ENCODE data around the gene STAC3.

Gene STAC3

DNA sequence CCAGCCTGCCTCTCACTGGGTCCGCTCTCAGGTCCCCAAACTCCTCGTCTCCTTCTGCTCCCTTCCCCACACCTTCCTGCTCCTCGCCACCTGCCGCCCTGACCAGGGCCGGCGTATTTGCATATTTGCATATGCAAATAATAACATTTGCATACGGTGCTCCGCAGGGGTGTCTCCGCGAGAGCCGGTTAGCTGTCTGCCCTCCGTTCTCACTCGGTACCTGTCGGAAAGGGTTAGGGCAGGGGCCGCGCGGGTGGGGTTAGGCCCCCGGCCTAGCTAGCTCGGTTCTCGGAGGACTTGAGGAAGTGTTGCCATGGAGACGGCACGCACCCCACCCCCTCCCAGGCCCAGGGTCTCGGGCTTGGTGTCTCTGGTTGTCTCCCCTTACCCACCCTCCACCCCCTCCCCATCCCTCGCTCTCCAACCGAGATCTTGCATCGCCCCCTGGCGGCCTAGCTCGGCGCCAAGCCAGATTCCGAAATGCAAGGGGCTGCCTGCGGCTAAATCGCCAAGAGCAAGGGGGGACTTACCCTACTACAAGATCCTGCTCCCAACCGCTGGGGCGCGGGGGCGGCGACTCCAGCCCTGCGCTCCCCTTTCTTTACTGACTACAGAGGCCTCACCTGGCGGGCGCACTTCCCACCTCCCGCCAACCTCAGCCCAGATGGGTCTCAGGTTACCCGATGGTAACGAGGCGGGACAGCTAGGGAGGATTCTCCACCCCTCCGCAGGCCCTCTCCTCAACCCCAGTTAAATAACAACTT lies 8.1 kb downstream of the STAC3 start:
- Histone ChIP-seq H3K9me3 (ENCODE audit: control insufficient read depth, insufficient read depth, low read length) (no peaks in the 10 kb centered on the region), H3K36me3 (ENCODE audit: insufficient read depth, low read length) (no peaks in the 10 kb centered on the region), H3K9ac (ENCODE audit: low read depth, low read length) (peak overlapping the region; percentile 62; the same call in 1 of the 2 replicates), H3K4me1 (ENCODE audit: insufficient read depth, low read length) (peaks cover 25% of the 10 kb centered on the region; the same call in 1 of the 2 replicates)

DNA sequence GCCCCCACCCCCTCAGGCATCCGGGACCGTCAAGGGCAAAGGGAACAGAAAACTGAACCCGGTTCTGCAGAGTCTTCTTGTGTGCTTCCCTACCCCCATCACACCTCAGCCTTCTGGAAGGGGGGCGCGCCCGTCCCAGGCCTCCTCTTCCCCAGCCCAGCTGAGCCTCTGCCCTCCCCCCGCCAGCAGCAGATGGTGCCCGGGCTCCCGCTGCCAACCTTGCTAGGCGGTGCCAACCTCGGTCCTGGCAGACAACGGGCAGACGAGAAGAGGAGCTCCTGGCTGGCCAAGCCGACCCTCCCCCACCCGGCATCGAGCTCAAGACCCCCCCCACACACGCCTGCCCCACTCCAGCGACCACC lies 8.7 kb downstream of the STAC3 start:
- Histone ChIP-seq H3K36me3 (ENCODE audit: insufficient read depth, low read length) (no peaks in the 10 kb centered on the region), H3K9me3 (ENCODE audit: control insufficient read depth, insufficient read depth, low read length) (no peaks in the 10 kb centered on the region), H3K9ac (ENCODE audit: low read depth, low read length) (no peak overlapping the region), H3K4me1 (ENCODE audit: insufficient read depth, low read length) (peaks cover 30% of the 10 kb centered on the region)

DNA sequence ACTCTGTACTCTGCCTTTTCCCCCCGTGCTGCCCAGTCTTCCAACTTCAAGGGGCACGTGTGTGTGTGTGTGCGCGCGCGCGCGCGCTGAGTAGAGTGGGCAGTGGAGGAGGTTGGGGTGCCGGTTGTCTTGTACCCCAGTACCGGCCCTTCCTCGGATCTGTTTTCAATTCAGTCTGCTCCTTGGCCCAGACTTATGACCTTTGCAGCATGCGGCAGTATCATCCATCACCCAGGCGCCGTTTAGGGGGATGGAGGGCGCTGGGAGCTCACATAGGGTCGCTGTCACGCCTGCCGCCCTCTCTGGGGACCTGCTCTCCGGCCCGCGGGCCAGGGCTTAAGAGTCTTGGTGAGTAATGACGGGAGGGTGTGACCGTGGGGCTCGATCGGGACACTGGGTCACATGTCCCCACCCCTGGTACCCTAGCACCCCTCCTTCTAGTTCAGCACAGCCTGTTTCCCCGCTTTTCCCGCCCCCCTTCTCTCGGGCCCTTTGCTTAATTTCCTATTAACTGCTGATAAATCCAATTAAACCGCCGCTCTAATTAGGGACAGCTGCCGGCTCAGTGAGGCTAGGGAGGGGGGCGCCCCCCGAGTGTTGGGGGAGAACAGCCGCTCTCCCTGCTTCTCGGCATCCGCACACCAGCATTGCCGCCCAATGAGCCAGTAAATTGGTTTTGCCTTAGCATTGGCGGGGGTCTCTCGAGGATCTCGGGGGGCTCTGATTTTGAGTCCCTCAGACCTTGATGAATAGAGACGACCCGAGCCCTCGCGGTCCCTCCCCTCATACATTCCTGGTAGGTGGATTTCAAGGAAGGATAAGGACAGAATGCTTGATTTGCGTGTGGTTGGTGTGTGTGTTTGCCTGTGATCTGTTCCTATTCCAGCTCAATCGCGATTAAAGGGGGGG lies 9.3 kb downstream of the STAC3 start:
- H3K4me1 ChIP-seq (ENCODE audit: insufficient read depth, low read length), result peaks cover 30% of the 10 kb centered on the region
- H3K36me3 ChIP-seq (ENCODE audit: insufficient read depth, low read length), result no peaks in the 10 kb centered on the region
- H3K9ac ChIP-seq (ENCODE audit: low read depth, low read length), result no peak overlapping the region
- no peaks in the 10 kb centered on the region for H3K9me3 ChIP-seq (ENCODE audit: control insufficient read depth, insufficient read depth, low read length)

DNA sequence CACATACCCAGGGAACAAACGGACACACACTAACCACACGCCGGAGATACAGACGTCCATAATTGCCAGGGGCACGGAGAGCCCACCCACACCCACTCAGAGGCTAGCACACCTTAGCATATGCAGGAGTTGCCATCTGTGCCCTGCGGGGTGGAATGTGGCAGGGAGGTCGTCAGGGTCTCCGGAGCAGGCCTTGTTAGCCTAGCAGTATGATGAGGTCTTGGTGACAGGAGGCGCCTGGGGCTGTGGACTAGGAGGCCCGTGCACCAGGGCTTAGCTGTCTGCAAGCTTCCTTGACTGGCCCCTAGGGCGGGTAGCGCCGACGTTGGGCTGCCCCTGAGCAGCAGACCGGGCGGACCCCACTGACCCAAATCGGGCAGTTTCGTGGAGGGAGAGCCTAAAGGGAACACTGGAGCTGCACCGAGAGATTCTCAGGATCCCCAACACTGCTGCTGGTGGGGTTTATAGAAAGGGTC lies 10.0 kb downstream of the STAC3 start:
- peak overlapping the region; percentile 51; the same call in 1 of the 2 replicates for H3K9ac ChIP-seq (ENCODE audit: low read depth, low read length)
- no peaks in the 10 kb centered on the region for H3K36me3 ChIP-seq (ENCODE audit: insufficient read depth, low read length)
- no peaks in the 10 kb centered on the region for H3K9me3 ChIP-seq (ENCODE audit: control insufficient read depth, insufficient read depth, low read length)
- H3K4me1 ChIP-seq (ENCODE audit: insufficient read depth, low read length), result peaks cover 29% of the 10 kb centered on the region

DNA sequence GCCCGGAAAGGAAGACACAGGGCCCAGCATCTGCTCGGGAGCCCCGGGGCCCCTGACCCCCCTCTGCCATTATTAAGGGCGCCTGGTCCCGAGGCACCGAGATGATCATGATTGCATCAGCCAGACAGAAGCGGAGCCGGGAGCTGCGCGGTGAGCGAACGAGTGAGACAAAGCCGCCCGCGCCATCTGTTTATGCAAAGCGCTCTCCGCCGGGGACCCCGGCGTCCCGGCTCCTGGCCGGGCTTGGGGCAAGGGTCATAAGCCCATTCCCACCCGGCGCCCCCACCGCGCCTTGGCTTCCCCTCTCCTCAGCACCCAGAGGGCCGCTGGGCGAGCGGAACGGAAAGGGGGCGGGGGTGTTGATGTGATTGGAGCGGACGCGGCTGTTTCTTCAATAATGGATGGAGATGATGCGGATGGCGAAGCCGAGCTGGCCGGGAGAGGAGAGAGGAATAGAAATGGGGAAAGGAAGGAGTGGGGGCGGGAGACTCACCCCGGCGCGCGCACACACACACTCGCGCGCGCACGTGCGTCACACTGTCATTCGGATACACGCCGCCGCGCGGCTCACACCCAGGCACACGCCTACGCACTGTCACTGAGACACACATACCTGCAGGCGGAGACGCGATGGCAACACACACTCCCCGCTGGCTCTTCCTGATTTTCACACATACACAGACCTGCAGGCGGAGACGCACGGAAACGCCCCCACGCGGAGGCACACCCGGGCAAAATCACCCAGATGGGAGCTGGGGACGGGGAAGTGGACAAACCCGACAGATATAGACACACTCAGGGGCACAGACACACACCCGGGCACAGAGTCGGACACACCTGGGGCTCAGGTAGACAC lies 10.7 kb downstream of the STAC3 start:
- Histone ChIP-seq H3K4me1 (ENCODE audit: insufficient read depth, low read length) (peaks cover 29% of the 10 kb centered on the region), H3K9me3 (ENCODE audit: control insufficient read depth, insufficient read depth, low read length) (no peaks in the 10 kb centered on the region), H3K9ac (ENCODE audit: low read depth, low read length) (peak overlapping the region; percentile 51), H3K36me3 (ENCODE audit: insufficient read depth, low read length) (no peaks in the 10 kb centered on the region)

DNA sequence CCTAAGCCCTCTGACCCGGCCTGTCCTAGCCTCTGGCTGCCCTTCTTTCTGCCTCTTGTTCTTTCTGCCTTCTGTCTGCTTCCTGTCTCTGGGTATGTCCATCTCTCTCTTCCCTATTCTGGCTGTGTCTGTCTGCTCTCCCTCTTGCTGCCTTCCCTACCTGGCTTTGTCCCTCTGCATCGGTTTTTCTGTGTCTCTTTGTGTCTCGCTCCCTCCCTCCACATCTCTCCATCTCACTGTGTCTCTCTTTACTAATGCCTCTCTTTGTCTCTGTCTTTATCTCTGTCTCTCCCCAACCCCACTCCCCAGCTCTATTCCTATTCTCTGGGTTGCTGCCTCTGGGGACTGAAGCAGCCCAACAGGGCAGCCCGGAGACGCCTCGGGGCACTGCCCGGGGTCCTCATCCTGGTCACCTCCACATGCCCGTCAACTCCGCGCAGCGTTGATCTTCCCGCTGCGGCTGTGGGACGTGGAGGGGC lies 11.4 kb downstream of the STAC3 start:
- Histone ChIP-seq H3K4me1 (ENCODE audit: insufficient read depth, low read length) (peaks cover 24% of the 10 kb centered on the region), H3K9me3 (ENCODE audit: control insufficient read depth, insufficient read depth, low read length) (no peaks in the 10 kb centered on the region), H3K36me3 (ENCODE audit: insufficient read depth, low read length) (no peaks in the 10 kb centered on the region), H3K9ac (ENCODE audit: low read depth, low read length) (peak overlapping the region; percentile 51)

DNA sequence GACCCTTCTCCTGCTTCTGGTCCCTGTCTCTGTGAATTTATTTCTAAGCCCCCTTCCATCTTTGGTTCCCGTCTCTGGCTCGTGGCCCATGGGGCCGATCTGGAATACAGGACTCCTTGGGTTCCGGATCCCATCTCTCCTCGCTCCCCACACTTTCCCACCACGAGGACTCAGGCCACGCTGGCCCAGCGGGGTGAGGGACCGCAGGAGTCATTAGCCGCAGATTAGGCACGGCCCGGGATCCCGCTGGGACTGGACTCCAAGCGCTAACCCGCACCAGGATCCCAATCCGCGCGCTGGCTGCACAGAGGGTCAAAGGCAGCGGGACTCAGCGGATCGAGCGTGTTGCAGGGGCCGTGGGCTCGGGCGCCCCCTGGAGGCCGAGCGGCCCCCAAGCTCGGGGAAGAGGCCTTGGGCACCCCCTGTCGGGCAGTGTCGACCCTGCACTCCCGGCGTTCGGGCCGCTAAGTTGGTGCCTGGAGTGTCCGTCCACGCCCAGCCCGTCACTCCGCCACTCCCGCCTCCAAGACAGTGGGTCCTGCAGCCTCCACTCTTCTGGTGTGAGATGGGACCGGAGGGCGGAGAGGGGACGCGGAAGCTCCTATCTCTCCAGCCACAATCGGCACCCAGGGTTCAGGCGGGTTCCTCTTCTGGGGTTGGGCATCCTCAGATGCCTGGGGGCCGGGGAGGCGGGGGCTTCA lies 12.0 kb downstream of the STAC3 start:
- Histone ChIP-seq H3K36me3 (ENCODE audit: insufficient read depth, low read length) (0 out of 2 replicates have a peak, but pooled peaks cover 1% of the 10 kb centered on the region), H3K9me3 (ENCODE audit: control insufficient read depth, insufficient read depth, low read length) (no peaks in the 10 kb centered on the region), H3K4me1 (ENCODE audit: insufficient read depth, low read length) (peaks cover 23% of the 10 kb centered on the region), H3K9ac (ENCODE audit: low read depth, low read length) (peak overlapping the region; percentile 51)

DNA sequence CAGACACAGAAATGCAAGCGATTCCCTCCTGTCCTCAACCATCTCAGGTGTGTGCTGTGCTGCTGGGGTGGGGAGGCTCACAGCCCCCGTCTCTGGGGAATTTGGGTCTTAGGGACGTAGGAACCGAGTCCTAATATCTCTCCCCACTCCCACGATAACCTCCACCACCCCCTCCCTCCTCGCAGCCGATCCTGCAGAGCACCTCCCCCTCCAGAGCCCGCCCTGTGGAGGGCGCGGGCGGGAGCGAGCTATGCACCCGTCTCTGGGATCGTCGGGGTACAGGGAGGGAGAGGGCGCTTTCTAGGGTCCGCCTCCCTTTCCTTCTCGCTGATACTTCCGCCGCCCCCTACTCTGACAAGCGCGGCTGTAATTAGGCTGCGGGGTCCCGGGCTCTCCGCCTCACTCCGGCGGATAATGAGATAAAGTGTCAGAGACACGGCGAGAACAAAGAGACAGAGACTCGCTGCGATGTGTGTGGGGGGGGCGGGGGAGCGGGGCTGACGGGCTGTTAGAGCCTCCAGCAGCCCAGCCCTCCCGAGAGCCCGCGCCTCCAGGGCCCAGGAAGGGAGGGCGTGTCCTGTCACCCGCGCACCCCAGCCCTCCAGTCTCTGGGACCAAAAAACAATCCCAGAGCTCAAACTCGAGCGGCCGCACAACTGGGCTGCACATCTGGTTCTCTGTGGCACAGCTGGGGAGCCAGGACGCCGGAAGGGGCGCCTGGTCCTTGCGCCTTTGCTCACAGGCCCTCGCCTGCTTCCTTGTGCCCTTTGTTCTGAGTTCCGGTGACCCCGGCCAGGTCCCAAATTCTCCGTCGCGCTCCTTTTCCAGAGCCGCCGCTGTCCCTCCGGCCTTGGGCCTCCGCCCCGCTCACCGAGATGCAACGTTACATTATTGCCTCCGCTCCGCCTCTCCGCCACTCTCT lies 12.8 kb downstream of the STAC3 start:
- Histone ChIP-seq H3K9ac (ENCODE audit: low read depth, low read length) (peak overlapping the region; percentile 51), H3K4me1 (ENCODE audit: insufficient read depth, low read length) (peaks cover 23% of the 10 kb centered on the region), H3K9me3 (ENCODE audit: control insufficient read depth, insufficient read depth, low read length) (no peaks in the 10 kb centered on the region), H3K36me3 (ENCODE audit: insufficient read depth, low read length) (0 out of 2 replicates have a peak, but pooled peaks cover 6% of the 10 kb centered on the region)

DNA sequence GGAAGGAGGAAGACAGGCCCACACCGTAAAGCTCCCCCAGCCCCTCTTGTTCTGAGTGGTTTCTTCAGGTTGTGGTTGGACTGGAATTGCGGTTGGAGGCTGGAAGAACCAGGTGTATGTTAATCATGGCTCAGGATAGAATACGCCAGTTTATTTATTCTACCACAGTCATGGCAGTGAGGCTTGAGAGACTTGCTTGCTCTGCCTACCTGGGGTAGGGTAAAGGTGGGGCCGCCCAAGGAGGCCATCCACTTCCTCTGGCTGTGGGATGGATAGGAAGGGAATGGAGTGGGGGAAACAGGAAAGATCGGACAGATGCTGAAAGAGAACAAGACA lies 13.4 kb downstream of the STAC3 start:
- peaks cover 23% of the 10 kb centered on the region for H3K4me1 ChIP-seq (ENCODE audit: insufficient read depth, low read length)
- peak overlapping the region; percentile 51; the same call in 1 of the 2 replicates for H3K9ac ChIP-seq (ENCODE audit: low read depth, low read length)
- no peaks in the 10 kb centered on the region for H3K9me3 ChIP-seq (ENCODE audit: control insufficient read depth, insufficient read depth, low read length)
- 0 out of 2 replicates have a peak, but pooled peaks cover 6% of the 10 kb centered on the region for H3K36me3 ChIP-seq (ENCODE audit: insufficient read depth, low read length)

DNA sequence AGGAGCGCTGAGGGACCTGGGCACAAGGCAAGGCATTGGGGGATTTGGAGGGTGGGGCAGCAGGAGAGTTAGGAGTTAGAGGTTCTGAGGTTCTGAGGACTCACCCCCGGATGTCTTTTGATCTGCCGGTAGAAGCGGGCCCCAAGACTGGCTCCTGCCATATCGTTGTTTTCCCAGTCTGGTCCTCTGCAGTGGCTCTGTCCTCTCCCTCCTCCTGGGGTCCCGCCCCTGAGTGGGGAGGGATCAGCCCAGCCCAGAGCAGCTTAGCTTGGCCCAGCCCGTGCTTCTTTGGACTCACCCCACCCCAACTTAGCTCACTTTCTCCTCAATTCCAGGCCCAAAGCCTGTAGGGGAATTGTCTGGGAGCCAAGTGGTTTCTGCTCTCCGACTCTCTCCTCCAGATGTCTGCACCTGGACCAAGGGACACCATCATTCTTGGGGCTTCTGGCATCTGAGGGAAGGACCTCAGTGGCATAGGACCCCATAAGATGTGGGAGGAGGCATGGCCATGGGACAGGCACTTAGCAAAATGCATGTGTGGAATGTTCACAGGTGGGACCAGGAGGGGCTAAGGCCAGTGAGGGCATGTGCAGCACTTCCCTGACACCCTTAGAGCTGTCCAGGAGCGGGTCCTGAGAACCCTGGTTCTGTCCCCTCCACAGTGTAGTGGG lies 13.9 kb downstream of the STAC3 start:
- Histone ChIP-seq H3K9ac (ENCODE audit: low read depth, low read length) (no peak overlapping the region), H3K4me1 (ENCODE audit: insufficient read depth, low read length) (peaks cover 20% of the 10 kb centered on the region), H3K36me3 (ENCODE audit: insufficient read depth, low read length) (peaks cover 7% of the 10 kb centered on the region; the same call in 1 of the 2 replicates), H3K9me3 (ENCODE audit: control insufficient read depth, insufficient read depth, low read length) (no peaks in the 10 kb centered on the region)

DNA sequence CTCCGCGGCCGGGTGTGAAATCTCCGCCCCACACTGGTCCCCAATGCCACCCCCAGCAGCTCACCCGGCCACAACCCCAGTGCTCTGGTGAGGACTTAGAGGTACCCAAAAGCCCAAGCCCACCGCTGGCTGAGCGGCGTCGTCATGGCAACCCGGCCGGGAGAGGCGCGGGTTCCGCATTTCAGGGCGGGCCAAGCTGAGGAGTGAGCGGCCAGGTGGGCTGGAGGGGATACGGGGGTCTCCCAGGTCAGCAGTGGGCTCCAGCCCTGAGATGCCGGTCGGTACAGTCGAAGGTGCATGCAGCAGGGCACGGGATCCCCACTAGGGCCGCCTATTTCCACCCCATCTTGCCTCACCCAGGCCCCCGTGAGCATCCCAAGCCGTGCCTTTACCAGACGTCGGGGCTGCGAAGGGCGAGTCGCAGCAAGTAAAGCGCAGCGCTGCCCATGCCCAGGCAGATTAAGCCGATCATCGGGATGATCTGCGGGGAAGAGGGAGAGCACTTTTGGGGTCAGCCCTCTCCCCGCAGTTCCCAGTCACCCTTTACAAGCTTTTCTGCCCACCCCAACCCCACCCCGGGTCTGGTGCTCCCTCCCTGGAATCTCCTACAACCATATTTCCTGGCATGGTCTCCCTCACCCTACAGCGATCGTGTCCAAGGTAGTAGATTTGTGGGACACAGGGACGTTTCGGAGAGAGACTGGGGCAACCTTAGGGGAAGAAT lies 14.6 kb downstream of the STAC3 start:
- H3K4me1 ChIP-seq (ENCODE audit: insufficient read depth, low read length), result peaks cover 15% of the 10 kb centered on the region
- H3K9ac ChIP-seq (ENCODE audit: low read depth, low read length), result no peak overlapping the region
- H3K36me3 ChIP-seq (ENCODE audit: insufficient read depth, low read length), result peaks cover 14% of the 10 kb centered on the region; the same call in 1 of the 2 replicates
- no peaks in the 10 kb centered on the region for H3K9me3 ChIP-seq (ENCODE audit: control insufficient read depth, insufficient read depth, low read length)

DNA sequence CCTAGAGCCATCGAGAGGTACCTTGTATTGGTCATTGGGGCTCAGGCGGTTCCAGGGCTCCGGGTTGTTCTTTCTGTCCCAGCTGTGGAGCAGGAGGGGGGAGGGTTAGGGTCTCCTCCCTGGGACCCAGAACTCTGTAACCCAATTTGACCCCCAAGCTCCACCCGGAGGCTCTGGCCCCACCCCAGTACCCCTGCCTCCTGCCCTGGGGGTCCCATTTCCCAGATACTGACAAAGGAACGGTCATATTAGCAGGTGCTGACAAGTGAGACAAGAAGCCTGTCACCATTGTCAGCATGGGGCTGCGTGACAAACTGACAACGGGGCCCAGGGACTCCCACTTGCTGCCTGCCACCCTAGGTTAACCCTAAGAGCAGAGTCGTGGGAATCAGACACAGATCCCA lies 15.3 kb downstream of the STAC3 start:
- H3K9me3 ChIP-seq (ENCODE audit: control insufficient read depth, insufficient read depth, low read length), result no peaks in the 10 kb centered on the region
- H3K4me1 ChIP-seq (ENCODE audit: insufficient read depth, low read length), result peaks cover 13% of the 10 kb centered on the region
- peaks cover 20% of the 10 kb centered on the region; the same call in 1 of the 2 replicates for H3K36me3 ChIP-seq (ENCODE audit: insufficient read depth, low read length)
- no peak overlapping the region for H3K9ac ChIP-seq (ENCODE audit: low read depth, low read length)

Data from ES-I3 (cell line).